Medulla oblongata (tissue), 1 donor: ENCODE results near the gene SLC34A2.
"Not testable (repeated sequence)": the region's sequence is repeated elsewhere in the genome, so short reads cannot be mapped to it uniquely, and the experiment has no call there.

Experiments used
- DNase-seq: peaks from one replicate; pipeline ENCODE4 v3.0.0-alpha.2; 2015; ENCODE audit errors: extremely low spot score

The SLC34A2 gene, protein sequence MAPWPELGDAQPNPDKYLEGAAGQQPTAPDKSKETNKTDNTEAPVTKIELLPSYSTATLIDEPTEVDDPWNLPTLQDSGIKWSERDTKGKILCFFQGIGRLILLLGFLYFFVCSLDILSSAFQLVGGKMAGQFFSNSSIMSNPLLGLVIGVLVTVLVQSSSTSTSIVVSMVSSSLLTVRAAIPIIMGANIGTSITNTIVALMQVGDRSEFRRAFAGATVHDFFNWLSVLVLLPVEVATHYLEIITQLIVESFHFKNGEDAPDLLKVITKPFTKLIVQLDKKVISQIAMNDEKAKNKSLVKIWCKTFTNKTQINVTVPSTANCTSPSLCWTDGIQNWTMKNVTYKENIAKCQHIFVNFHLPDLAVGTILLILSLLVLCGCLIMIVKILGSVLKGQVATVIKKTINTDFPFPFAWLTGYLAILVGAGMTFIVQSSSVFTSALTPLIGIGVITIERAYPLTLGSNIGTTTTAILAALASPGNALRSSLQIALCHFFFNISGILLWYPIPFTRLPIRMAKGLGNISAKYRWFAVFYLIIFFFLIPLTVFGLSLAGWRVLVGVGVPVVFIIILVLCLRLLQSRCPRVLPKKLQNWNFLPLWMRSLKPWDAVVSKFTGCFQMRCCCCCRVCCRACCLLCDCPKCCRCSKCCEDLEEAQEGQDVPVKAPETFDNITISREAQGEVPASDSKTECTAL

DNA sequence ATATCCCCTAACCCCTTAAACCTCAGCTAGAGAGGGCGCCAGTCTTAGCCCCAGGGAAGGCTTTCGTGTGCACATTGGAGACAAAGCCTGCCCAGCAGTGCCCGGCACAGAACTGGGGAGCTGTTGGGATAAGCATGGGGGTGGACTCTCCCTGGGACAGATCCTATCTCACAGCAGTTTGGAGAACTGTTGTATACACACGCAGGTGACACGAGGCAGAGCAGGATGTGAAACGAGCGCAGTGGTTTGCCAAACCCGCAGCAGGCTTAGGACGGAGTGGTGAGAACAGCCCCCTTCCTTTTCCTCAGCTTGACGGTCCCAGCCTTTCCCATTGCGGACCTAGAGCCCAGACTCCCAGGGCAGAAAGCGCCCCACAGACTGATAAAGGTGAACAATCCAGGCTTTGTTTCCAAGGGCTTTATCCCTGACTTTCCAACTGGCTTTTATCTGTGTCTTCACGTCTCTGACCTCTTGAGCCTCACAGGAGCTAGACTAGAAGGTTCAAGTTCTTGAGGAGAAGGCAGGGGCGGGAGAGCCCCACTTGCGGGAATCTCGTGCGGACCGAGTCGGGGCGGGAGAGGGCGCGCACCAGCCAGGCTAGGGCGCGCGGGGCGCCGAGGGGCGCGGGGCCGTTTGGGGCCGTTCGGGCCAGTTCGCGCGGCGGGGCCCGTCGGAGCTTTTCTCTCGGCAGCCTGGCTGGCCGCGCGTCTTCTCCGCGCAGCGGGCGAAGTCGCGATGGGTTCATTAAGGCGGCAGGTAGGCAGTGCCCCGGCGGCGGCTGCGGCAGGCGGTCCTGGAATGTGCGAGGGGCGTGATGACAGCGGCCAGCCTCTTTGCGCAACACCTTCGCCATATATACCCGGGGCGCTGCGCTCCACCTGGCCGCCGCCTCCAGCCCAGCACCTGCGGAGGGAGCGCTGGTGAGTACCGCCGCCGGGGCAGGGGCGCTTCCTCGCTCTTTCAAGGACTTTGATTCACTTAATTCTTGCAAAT lies at the start of gene SLC34A2:
Gene SLC34A2 (plus strand): TSS at position 881 of the 993 bp plus-strand sequence. CDS start 6,650 bp downstream, outside the sequence.
- no peak for DNase-seq

DNA sequence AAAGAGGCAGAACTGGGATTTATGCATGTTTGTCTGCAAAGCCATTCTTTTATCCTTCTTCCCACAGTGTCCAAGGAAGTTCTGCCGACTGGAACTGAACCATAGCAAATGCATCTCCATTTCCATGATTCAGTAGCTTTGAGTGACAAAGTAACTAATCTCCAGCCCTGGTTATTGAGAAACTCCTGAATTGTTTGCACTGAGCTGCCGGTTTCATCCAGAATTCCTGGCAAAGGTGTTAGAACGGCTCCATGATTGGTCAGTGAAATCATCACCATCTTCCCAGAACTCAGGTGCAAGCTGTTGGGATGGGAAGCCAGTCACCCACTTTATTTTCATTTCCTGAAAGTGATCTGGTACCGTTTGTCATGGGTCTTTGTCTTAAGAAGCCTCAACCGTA lies 47.0 kb upstream of the SLC34A2 start:
- no peak for DNase-seq

DNA sequence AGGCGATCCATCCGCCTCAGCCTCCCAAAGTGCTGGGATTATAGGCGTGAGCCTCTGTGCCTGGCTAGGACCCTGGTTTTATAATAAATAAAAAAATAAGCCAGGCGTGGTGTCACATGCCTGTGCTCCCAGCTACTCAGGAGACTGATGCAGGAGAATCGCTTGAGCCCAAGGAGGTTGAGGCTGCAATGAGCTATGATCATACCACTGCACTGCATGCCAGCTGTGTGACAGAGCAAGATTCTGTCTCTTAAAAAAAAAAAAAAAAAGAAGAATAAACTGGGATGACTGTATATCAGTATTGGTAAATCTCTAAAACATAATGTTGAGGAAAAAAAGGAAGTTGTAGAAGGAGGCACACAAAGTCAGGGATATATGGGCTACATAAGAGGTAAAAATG lies 45.7 kb upstream of the SLC34A2 start:
- no peak for DNase-seq

DNA sequence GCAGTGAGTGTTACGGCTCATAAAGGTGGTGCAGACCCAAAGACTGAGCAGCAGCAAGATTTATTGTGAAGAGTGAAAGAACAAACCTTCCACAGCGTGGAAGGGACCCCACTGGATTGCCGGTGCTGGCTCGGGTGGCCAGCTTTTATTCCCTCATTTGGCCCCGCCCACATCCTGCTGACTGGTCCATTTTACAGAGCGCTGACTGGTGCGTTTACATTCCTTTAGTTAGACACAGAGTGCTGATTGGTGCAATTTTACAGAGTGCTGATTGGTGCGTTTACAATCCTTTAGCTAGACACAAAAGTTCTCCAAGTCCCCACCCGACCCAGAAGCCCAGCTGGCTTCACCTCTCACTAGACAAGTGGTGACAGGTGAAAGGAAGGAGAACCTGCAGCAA lies 42.0 kb upstream of the SLC34A2 start:
- not testable (repeated sequence) for DNase-seq

DNA sequence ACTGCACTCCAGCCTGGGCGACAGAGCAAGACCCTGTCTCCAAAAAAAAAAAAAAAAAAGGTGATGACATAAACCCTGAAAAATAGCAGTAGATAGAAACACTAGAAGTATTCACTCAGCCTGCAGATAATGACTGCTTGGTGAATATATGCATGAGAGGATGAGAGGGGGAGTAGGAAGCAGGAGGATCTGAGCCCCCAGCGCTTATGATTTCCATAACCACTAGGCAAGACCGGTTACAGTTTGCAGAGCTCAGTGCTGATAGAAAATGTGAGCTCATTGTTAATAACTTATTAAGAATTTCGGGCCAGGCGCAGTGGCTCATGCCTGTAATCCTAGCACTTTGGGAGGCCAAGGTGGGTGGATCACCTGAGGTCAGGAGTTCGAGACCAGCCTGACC lies 40.8 kb upstream of the SLC34A2 start:
- no peak for DNase-seq

DNA sequence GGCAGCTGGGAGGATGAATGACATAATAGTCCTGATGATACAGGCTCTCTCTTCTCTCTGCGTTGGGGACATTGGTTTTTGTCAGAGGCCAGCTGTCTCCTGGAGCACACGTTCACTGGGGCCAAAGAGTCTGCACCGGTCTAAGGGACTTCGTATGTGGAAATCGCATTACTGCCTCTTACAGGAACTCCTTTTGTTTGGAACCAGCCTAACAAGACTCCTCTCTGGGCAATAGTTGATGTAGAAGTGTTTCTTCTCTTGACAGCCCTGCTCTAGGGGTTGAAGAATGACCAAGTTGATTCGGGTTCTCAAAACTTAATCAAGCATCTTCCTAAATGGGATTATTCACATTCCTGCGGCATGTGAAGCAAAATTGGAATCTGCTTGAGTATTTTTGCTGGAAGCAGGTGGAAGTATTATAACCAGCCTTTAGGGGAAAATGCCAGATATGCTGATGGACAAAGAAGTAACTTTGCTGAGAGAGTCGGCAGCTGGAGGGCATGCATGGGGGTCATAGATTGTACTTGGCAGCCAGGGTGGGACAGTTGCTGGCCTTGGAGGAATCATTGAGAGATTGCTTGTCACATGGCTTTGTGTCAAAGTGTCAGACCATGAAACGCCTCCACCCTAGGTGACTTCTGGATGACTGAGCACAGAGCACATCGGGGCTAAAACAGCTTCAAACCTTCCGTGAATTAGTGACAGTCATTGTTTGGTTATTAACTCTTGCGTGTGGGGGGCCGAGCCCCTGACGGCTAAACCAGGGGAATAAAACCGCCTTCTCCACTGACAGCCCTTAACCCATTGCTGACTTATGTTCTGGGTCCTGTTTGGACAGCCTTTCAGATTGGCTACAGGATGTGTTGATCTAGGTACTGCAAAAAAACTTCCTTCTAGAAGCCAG lies 34.4 kb upstream of the SLC34A2 start:
- DNase-seq: no peak

DNA sequence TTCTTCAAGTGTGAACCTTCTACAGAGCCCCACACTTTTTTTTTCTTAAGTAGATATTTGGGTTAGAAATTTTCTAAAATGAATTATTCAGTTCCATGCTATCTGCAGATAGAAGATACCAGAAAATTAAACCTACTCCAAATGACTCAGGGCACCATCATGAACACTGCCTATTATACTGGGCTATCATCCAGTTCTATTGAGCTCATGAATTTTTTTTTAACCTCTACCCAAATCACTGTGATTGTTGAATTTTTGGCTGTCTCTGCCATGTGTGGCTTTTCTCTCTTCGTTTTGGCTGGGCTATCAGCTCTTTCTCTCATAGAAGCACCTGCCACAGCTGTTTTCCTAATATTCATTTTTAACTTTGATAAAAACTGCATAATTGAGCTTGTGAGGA lies 31.0 kb upstream of the SLC34A2 start:
- DNase-seq: no peak

DNA sequence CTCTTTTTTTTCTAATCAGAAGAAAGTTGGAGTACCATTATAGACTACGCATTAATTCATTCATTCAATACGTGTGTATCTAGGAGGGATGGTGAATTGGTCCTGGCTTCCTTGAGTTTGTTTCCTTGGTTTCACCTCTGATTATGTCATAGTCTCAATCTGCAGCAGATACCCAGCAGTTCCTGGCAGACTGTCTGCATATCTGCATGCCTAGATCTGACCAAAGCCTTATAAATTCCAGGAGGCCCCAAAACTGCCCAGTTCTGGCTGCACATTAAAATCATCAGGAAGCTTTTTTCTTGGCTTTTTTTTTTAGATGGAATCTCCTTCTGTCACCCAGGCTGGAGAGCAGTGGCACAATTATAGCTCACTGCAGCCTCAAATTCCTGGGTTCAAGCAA lies 27.2 kb upstream of the SLC34A2 start:
- DNase-seq: no peak

DNA sequence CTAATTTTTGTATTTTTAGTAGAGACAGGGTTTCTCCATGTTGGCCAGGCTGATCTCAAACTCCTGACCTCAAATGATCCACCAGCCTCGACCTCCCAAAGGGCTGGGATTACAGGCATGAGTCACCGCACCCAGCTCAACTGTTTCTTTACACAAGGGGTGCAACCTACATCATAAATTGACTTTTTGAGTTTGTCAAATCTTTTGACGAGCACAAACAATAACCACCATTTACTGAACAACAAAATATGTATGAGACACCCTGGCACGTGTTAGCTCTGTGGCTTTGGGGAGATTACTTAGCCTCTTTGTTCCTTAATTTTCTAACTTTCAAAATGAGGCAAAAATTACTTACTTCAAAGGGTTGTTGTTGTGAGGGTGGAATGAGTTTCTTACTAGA lies 23.5 kb upstream of the SLC34A2 start:
- DNase-seq: no peak

DNA sequence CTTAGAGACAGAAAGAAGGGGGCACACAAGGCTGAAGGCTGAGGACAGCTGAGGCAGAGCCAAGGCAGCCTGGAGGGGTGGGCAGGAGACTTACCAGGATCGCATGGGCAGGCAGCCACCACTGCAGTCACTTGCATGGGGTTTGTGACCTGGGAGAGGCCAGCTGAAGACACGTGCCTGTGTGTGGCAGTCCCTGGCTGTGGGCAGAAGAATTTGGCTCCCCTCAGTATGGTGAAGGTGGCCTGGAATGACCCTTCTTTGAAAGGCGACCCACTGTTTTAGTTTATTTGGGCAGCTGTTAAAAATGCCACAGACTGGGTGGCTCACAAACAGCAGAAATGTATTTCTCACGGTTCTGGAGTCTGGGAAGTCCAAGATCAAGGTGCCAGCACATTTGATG lies 22.1 kb upstream of the SLC34A2 start:
- DNase-seq: no peak

DNA sequence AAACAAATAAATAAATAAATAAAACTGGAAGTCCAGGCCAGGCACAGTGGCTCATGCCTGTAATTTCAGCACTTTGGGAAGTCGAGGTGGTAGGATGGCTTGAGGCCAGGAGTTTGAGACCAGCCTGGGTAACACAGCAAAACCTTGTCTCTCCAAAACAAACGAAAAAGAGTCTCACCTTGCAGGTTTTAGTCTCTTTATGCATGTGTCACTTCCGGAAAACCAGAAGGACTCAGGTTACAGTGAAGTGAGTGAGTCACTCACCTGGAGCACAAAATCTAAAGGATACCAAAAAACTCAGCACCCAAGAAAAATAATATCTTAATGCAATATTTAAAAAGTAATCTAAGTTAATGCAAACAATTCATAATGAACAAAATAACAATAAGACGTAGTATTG lies 20.1 kb upstream of the SLC34A2 start:
- DNase-seq: no peak

DNA sequence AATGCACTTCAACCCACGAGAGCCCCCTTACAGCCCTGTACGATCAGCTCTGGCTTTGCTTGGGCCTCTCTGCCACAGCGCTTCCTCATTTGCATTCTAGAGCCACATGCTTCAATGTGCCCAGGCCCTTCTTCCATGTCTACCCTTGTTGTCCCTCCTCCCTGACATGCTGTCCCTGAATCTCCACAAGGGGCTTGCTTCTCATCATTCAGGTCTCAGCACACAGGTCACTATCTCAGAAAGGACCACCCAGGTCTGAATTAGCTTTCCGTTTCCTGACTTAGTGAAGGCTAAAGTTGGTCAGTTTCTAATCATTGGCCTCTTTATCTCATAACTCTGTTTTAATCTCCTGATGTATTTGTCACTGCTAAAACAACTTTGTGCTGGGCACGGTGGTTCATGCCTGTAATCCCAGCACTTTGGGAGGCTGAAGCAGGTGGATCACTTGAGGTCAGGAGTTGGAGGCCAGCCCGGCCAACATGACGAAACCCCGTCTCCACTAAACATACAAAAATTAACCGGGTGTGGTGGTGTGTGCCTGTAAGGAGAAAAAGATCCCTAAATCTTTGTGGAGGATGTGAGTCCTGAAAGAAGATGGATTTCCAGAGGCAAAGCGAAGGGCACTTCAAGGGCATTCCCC lies 17.9 kb upstream of the SLC34A2 start:
- no peak for DNase-seq

DNA sequence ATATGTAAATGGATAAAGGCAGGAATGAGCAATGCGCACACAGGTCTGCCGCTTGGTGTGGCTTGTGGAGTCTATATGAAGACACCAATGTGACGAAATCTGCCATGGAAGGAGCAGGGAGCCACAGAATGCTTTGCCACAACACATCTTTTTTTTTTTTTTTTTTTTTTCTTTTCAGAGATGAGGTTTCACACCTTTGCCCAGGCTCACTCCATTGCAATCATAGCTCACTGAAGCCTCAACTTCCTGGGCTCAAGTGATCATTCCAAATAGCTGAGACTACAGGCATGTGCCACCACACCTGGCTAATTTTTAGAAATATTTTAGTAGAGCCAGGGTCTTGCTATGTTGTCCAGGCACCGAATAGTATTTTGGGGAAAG lies 17.4 kb upstream of the SLC34A2 start:
- no peak for DNase-seq

DNA sequence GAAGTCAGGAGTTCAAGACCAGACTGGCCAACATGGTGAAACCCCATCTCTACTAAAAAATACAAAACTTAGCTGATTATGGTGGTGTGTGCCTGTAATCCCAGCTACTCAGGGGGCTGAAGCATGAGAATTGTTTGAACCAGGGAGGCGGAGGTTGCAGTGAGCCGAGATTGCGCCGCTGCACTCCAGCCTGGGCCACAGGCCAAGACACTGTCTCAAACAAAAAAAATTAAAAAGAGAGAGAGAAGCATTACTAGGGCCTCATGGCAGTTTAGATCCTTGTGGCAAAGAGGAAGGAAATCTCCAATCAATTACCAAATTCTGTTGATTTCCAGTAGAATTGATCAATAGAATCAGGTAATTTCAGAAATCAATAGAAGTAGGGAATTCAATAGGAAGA lies 16.8 kb upstream of the SLC34A2 start:
- no peak for DNase-seq

DNA sequence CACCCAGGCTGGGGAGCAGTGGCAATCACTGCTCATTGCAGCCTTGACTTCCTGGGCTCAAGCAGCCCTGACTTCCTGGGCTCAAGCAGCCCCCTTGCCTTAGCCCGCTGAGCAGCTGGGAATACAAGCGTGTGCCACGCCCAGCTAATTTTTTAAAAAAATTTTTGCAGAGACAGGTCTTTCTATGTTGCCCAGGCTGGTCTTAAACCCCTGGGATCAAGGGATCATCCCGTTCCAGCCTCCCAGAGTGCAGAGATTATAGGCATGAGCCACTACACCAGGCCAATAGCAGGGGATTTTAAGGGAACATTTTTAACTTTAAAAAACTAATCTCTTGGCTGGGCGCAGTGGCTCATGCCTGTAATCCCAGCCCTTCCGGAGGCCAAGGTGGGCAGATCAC lies 5.3 kb upstream of the SLC34A2 start:
- DNase-seq: no peak

DNA sequence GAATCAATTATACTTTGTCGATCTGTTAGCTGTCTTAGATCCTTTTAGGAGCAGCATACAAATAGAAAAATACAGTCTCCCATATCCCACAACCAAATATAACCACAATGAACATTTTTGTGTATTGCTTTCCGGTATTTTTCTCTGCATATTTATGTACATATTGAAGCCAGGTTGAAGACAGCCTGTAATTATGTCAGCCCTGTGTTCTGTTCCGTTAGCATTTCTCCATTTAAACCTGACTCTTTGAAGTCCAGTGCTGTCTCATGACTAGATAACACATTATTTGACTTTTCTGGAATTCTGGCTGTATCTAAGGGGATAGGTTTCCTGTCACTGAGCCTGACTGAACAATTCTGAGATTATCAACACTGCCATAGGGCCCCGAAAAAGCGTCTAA lies 4.0 kb upstream of the SLC34A2 start:
- DNase-seq: no peak

DNA sequence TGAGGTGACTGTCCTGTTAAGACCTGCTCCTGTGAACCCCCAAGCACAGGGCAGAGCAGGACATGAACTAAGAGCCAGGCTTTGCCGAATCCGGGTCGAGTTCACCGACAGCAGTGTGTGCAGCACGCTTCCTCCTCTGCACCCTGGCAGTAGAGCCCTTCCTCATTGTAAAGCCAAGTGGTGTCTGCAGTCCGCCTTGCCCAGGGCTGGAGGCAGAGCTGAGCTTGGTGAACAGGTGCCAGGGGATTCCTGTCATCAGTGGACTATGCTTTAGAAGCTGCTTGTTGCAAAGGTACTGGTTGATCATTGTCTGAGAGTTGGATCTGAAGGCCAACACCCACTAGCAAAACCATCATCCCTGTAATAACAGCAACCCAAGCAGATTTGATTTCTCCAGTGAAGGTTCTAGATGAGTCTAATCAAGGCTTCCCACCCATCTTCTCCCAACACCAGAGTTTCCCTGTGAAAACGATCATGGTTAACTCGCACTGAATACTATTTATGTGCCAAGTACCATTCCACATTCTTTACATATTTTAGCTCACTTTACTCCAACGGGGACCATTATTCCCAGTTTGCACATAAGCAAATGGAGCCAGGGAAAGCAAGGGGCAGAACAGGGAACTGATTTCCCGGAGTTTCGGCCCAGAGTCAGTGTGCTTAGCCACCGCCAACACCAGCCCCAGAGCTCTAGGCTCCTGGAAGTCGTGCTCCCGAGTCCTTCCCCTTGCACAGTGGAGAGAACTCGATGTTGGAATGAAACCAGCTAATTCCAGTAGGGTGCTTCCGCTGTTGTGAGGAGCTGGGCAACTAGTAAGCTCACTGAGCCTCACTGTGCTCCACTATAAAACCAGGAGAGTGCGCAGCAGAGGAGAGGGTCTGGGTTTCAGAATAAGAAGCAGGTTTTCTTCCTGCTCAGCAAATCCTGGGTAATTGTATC lies 1.4 kb upstream of the SLC34A2 start:
- DNase-seq: no peak

DNA sequence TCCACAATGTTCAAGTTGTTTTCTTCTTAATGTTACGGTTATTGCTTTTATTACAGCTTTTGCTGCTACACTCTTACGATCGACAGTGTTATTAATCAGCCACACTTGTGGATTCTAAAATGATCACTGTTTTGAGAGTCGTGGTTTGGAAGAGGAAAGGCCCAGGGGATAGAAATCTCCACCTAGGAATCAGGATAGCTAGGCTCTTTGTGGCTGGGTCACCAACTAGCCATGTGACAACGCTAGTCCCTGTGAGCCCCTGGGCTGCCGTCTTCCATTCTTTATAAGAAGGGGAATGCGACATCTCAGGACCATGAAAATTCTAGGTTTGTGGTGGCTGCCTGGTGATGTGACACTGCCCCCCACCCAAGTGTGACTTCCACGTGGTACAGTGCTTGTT lies 380 bp downstream of the SLC34A2 start:
- no peak for DNase-seq

DNA sequence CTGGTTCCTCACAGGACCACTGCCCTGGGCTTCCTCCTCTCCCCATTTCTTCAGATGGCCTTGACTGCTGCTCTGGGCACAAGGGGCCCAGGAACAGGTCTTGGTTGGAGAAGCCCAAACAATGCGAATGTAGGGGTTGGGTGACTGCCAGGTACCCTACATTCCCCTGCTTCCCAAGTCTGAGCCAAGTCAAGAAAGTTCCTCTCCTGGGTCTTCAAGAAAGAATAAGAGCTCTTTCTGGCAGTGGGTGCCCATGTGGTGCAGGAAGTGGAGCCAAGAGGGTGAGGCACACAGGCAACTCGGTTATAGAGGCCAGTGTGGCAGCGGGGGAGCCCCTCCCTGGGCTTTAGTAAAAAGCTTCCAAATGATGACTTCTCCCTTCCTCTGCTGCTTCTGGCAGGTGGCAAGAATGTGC lies 2.7 kb downstream of the SLC34A2 start:
- no peak for DNase-seq

DNA sequence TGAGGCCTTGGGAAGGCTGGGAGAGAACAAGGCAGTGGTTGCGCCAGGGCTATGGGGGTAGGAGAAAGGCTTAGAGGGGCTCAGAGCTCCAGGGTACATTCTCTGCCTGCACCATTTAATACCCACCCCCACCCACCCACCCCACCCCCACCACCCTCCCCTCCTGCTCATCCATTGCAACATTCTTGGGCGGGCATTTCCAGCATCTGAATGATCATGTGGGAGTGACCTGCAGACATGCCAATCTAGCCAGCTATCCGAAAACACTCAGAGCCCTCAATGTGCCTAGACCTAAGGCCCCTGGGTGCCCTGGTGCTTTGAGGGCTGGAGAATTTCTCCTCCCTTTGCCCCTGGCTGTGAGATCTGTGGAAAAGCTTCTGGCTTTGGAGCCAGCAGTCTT lies 3.1 kb downstream of the SLC34A2 start:
- DNase-seq: no peak
